ENCODE results near the gene SPATA2. TPM values are rescaled to one million over a fixed set of nuclear protein-coding genes. Genes with fewer than 3 reads are reported as not detected.

Gene SPATA2
- total RNA-seq, 1 experiment from 2014 or later = 8.3 TPM

Other genes starting within 250 kb of the SPATA2 start
- gene B4GALT5, start 201.7 kb downstream of the SPATA2 start, total RNA-seq (2014; rRNA removed; shearing (Covaris generic)) = 79.6 and 81.1 TPM in 2 replicates
- 7.4 and 10.2 TPM in 2 replicates for gene SLC9A8, start 102.7 kb downstream of the SPATA2 start, total RNA-seq (2014; rRNA removed; shearing (Covaris generic))
- gene RNF114, start 20.9 kb upstream of the SPATA2 start, total RNA-seq (2014; rRNA removed; shearing (Covaris generic)) = 107 and 108 TPM in 2 replicates
- 29.7 and 30.7 TPM in 2 replicates for gene SNAI1, start 67.5 kb upstream of the SPATA2 start, total RNA-seq (2014; rRNA removed; shearing (Covaris generic))
- gene UBE2V1, start 197.6 kb upstream of the SPATA2 start, total RNA-seq (2014; rRNA removed; shearing (Covaris generic)) = 216 and 249 TPM in 2 replicates
- gene PEDS1, start 238.2 kb upstream of the SPATA2 start, total RNA-seq (2014; rRNA removed; shearing (Covaris generic)) = 67.7 TPM in 2 replicates